Memory B cell (primary cell): ENCODE measurements around the gene SLC5A9.
"Not testable (repeated sequence)": the region's sequence is repeated elsewhere in the genome, so short reads cannot be mapped to it uniquely, and the experiment has no call there.

Source experiments
- ATAC-seq: fragments of 150-1000 bp; cut with Tn5 transposase; 2 replicates; pipeline ENCODE4 v1.10.0; 2021; ENCODE audit warnings: low read depth, mild to moderate bottlenecking, moderate library complexity
- DNase-seq, 2 donors: peaks; one replicate each; pipeline ENCODE4 v3.0.0; 2022; ENCODE audit warnings: low spot score in 2 of 2
- H3K27ac Mint-ChIP-seq: one replicate; pipeline ENCODE4 v1.8.0; 2022; ENCODE audit warnings: mild to moderate bottlenecking, moderate library complexity, mixed read lengths
- H3K27me3 Mint-ChIP-seq: one replicate; pipeline ENCODE4 v1.8.0; 2022; ENCODE audit warnings: mixed read lengths
- H3K36me3 Mint-ChIP-seq: one replicate; pipeline ENCODE4 v1.8.0; 2022; ENCODE audit warnings: mild to moderate bottlenecking, mixed read lengths
- H3K4me1 Mint-ChIP-seq: one replicate; pipeline ENCODE4 v1.8.0; 2022; ENCODE audit warnings: mixed read lengths
- H3K4me3 Mint-ChIP-seq: one replicate; pipeline ENCODE4 v1.8.0; 2022; ENCODE audit warnings: mild to moderate bottlenecking, moderate library complexity, mixed read lengths
- H3K9me3 Mint-ChIP-seq: one replicate; pipeline ENCODE4 v1.8.0; 2022; ENCODE audit warnings: mixed read lengths

The SLC5A9 gene

DNA sequence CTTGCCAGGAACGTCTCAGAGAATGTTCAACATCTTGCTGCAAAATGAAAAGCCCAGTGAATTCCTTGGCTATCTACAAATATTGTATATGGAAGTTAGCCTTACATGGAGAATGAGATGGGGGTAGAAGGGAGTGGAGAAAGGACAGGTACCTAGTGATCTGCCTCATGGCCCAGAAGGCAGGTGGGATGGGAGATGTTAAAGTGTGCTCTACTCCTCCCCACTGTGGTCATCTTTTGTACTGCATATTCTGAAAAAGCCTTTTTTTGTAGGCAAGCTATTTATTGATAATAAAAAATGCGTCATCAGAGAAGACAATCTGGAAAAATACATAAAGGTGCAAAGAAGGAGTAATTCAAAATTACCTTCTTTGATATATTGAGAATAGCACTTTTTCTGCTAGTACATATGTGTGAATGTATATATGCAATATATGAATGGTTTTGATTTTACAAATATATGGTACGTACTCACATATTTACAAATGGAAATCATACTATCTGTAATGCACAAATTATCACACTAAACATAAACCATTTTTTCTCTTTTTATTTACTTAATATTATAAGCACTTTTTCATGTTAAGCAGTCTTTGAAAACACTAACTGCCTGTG lies 19.1 kb upstream of the SLC5A9 start:
- no peaks in the 10 kb centered on the region for H3K4me1 Mint-ChIP-seq
- H3K36me3 Mint-ChIP-seq, result no peaks in the 10 kb centered on the region
- peaks cover 11% of the 10 kb centered on the region for H3K27me3 Mint-ChIP-seq
- H3K9me3 Mint-ChIP-seq, result no peaks in the 10 kb centered on the region
- ATAC-seq, result peak; percentile 38
- no peak overlapping the region for H3K27ac Mint-ChIP-seq
- peak in 1 of 2 donors; percentile 19 for DNase-seq
- no peak overlapping the region for H3K4me3 Mint-ChIP-seq

- H3K27ac Mint-ChIP-seq, result no peak overlapping the region
- no peaks in the 10 kb centered on the region for H3K9me3 Mint-ChIP-seq
- H3K36me3 Mint-ChIP-seq, result no peaks in the 10 kb centered on the region
- no peak for ATAC-seq
- H3K27me3 Mint-ChIP-seq, result peaks cover 11% of the 10 kb centered on the region
- H3K4me1 Mint-ChIP-seq, result no peaks in the 10 kb centered on the region
- no peak for DNase-seq
- H3K4me3 Mint-ChIP-seq, result no peak overlapping the region
These were observed 17.0 kb upstream of the SLC5A9 start for GRCh38 chr1:48205522-48205921.

DNA sequence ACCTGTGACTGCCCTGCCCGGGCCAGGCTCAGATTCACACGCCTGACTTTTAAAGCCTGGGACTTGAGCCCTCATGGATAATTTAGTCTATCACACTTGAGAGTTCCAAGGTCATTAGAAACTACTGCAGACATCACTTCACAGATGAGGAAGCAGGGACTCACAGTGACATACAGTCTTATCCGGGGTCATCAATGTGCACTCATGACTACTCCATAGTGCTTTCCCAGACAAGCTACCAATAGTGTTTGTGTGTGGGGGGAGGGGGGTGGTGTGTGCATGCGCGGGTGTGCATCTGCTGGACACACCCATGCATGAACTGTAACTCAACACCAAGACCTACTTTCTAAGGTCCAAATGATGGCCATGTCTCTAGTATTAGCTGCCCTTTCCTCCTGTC lies 16.1 kb upstream of the SLC5A9 start:
- Mint-ChIP-seq H3K27ac (no peak overlapping the region), H3K36me3 (no peaks in the 10 kb centered on the region), H3K4me1 (no peaks in the 10 kb centered on the region), H3K4me3 (no peak overlapping the region), H3K27me3 (peaks cover 11% of the 10 kb centered on the region), H3K9me3 (no peaks in the 10 kb centered on the region)
- ATAC-seq, result no peak
- DNase-seq, result no peak

GRCh38 chr1:48207131-48207530 lies 15.4 kb upstream of the SLC5A9 start:
- Mint-ChIP-seq H3K36me3 (no peaks in the 10 kb centered on the region), H3K4me1 (no peaks in the 10 kb centered on the region), H3K27me3 (peaks cover 14% of the 10 kb centered on the region), H3K4me3 (no peak overlapping the region), H3K27ac (no peak overlapping the region), H3K9me3 (no peaks in the 10 kb centered on the region)
- ATAC-seq (no peak), DNase-seq (no peak)

GRCh38 chr1:48207536-48208075 lies 14.9 kb upstream of the SLC5A9 start:
- ATAC-seq (no peak), DNase-seq (no peak)
- Mint-ChIP-seq H3K9me3 (no peaks in the 10 kb centered on the region), H3K4me3 (no peak overlapping the region), H3K27ac (no peak overlapping the region), H3K4me1 (no peaks in the 10 kb centered on the region), H3K27me3 (peaks cover 14% of the 10 kb centered on the region), H3K36me3 (no peaks in the 10 kb centered on the region)

- Mint-ChIP-seq H3K4me3 (no peak overlapping the region), H3K4me1 (no peaks in the 10 kb centered on the region), H3K36me3 (no peaks in the 10 kb centered on the region), H3K27ac (no peak overlapping the region), H3K9me3 (no peaks in the 10 kb centered on the region), H3K27me3 (peaks cover 16% of the 10 kb centered on the region)
- ATAC-seq, result no peak
- no peak for DNase-seq
These were observed 14.3 kb upstream of the SLC5A9 start for GRCh38 chr1:48208251-48208650.

GRCh38 chr1:48208652-48209051 lies 13.9 kb upstream of the SLC5A9 start:
- ATAC-seq (no peak), DNase-seq (no peak)
- Mint-ChIP-seq H3K4me3 (no peak overlapping the region), H3K27ac (no peak overlapping the region), H3K27me3 (peaks cover 18% of the 10 kb centered on the region), H3K36me3 (no peaks in the 10 kb centered on the region), H3K4me1 (no peaks in the 10 kb centered on the region), H3K9me3 (no peaks in the 10 kb centered on the region)

DNA sequence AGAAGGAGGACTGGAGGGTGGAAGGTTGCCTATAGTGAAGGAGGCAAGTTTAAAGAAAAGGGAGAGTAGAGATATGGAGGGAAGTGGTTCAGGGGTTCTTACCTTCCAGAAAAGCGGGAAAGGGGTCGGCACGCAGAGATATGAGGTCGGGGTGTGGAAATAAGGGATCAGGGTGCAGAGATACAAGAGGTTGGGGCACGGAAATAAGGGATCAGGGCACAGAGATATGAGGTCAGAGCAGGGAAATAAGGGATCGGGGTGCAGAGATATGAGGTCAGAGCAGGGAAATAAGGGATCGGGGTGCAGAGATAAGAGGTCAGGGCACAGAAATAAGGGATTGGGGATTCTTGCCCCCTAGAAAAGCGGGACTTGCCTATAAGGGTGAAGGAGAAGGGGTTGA lies 9.1 kb upstream of the SLC5A9 start:
- H3K4me3 Mint-ChIP-seq, H3K36me3 Mint-ChIP-seq: not testable (repeated sequence)

GRCh38 chr1:48214366-48214765 lies 8.2 kb upstream of the SLC5A9 start:
- H3K9me3 Mint-ChIP-seq, H3K4me3 Mint-ChIP-seq, ATAC-seq, H3K4me1 Mint-ChIP-seq, DNase-seq, H3K36me3 Mint-ChIP-seq, H3K27ac Mint-ChIP-seq: not testable (repeated sequence)
- H3K27me3 Mint-ChIP-seq, result peaks cover 14% of the 10 kb centered on the region

More for the DNA sequence above, 9.1 kb upstream of the SLC5A9 start:
- ATAC-seq, H3K4me1 Mint-ChIP-seq, H3K9me3 Mint-ChIP-seq, H3K27ac Mint-ChIP-seq, DNase-seq: not testable (repeated sequence)
- H3K27me3 Mint-ChIP-seq, result peaks cover 14% of the 10 kb centered on the region

- H3K4me3 Mint-ChIP-seq, result no peak overlapping the region
- H3K4me1 Mint-ChIP-seq, result no peaks in the 10 kb centered on the region
- H3K27ac Mint-ChIP-seq, result no peak overlapping the region
- peaks cover 14% of the 10 kb centered on the region for H3K27me3 Mint-ChIP-seq
- no peak for DNase-seq
- H3K9me3 Mint-ChIP-seq, result no peaks in the 10 kb centered on the region
- ATAC-seq, result no peak
- H3K36me3 Mint-ChIP-seq, result no peaks in the 10 kb centered on the region
These were observed 7.7 kb upstream of the SLC5A9 start for GRCh38 chr1:48214820-48215219.

DNA sequence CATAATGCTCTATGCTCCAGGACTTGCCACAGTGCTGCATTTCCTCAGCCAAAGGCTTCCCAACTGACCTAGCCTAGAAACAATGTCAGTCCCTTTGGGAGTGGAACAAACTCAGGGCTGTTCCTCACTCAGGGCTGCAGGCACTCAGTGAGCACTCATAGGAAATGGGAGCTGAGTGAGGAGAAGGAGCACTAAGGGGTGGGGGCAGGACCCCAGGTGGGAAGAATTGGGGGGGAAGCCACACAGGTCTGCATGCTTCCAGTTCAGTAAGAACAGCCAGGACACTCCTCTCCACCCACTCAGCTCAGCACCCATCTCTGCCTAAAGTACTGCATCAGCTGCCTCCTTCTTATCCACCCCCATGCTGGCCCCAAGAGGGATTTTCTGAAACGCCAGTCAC lies 7.3 kb upstream of the SLC5A9 start:
- H3K27me3 Mint-ChIP-seq, result peaks cover 14% of the 10 kb centered on the region
- no peaks in the 10 kb centered on the region for H3K9me3 Mint-ChIP-seq
- H3K4me3 Mint-ChIP-seq, result no peak overlapping the region
- no peaks in the 10 kb centered on the region for H3K36me3 Mint-ChIP-seq
- H3K4me1 Mint-ChIP-seq, result no peaks in the 10 kb centered on the region
- DNase-seq (no peak), ATAC-seq (no peak)
- H3K27ac Mint-ChIP-seq, result no peak overlapping the region

GRCh38 chr1:48215889-48216288 lies 6.6 kb upstream of the SLC5A9 start:
- no peak overlapping the region for H3K4me3 Mint-ChIP-seq
- ATAC-seq, result no peak
- DNase-seq, result no peak
- H3K27me3 Mint-ChIP-seq, result peaks cover 13% of the 10 kb centered on the region
- H3K27ac Mint-ChIP-seq, result no peak overlapping the region
- H3K4me1 Mint-ChIP-seq, result no peaks in the 10 kb centered on the region
- H3K36me3 Mint-ChIP-seq, result no peaks in the 10 kb centered on the region
- H3K9me3 Mint-ChIP-seq, result no peaks in the 10 kb centered on the region

DNA sequence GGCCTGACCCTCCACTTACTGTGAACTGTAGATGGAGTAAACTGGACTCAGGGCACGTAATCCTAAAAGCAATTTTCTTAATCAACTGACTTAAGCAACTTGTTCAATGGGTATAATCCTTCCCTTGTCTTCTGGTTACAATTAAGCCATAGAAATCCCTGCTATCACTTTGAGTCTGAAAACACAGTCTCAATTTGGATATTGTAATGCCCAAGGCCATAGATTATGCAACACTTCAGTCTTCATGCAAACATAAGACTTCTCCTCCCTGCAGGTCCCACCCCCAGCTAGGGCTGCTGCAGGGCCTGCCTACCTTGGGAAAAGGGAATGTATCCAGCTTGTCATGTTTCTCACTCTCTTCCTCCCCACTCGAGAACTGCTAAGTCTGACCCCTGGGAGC lies 6.2 kb upstream of the SLC5A9 start:
- Mint-ChIP-seq H3K9me3 (no peaks in the 10 kb centered on the region), H3K4me1 (no peaks in the 10 kb centered on the region), H3K27me3 (peaks cover 13% of the 10 kb centered on the region), H3K36me3 (no peaks in the 10 kb centered on the region), H3K27ac (no peak overlapping the region), H3K4me3 (no peak overlapping the region)
- DNase-seq (no peak), ATAC-seq (no peak)

DNA sequence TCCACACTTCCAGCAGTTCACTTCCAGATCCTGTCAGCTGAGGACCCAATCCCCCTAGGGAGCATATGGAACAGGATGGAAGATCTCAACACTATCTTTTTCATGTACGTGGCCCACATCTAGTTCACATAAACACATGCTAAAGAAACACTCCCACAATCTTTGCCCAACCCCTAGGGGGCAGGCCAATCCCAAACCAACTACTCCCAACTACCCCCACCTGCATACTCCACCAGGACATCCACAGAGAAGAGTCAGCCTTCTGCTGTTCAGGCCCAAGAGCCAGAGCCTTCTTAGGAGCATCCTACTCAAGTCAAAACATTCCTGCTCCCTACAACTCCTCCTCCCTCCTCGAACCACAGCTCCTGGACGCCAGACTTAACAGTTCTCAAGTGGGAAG lies 5.6 kb upstream of the SLC5A9 start:
- H3K27me3 Mint-ChIP-seq, result peaks cover 9% of the 10 kb centered on the region
- ATAC-seq, result no peak
- no peak overlapping the region for H3K27ac Mint-ChIP-seq
- H3K36me3 Mint-ChIP-seq, result no peaks in the 10 kb centered on the region
- no peak overlapping the region for H3K4me3 Mint-ChIP-seq
- DNase-seq, result no peak
- no peaks in the 10 kb centered on the region for H3K4me1 Mint-ChIP-seq
- H3K9me3 Mint-ChIP-seq, result no peaks in the 10 kb centered on the region

DNA sequence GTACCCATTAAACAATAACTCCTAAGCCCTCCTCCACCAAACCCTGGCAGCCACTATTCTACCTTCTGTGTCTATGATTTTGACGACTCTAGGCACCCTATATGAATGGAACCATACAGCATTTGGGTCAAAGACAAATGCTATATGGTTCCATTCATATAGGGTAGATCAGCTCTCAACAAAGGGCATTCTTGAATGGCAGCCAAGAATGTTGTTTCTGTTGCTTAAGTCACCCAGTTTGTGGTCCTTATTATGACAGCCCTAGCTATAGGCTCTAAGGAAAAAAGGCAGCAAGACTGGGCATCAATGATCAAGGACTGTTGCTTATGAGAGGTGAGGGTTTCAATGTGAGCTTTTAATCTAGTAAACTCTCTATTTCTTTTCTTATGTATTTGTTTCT lies 4.7 kb upstream of the SLC5A9 start:
- H3K36me3 Mint-ChIP-seq, result no peaks in the 10 kb centered on the region
- H3K4me1 Mint-ChIP-seq, result no peaks in the 10 kb centered on the region
- DNase-seq (no peak), ATAC-seq (no peak)
- no peaks in the 10 kb centered on the region for H3K9me3 Mint-ChIP-seq
- H3K4me3 Mint-ChIP-seq, result no peak overlapping the region
- H3K27ac Mint-ChIP-seq, result no peak overlapping the region
- H3K27me3 Mint-ChIP-seq, result peaks cover 8% of the 10 kb centered on the region
